HepG2 (cell line): ENCODE results near the gene TMEM74B. TPM values are rescaled to one million over a fixed set of nuclear protein-coding genes. Genes with fewer than 3 reads are reported as not detected.

Experiments used
- AKAP8 ChIP-seq: sonication (generic); formaldehyde crosslinking; IDR thresholded peaks from 2 replicates; pipeline ENCODE4 v1.5.1; 2020; ENCODE audit warnings: mild to moderate bottlenecking, missing genetic modification reagents
- ATF7-NPFF ChIP-seq: sonication (generic); formaldehyde crosslinking; IDR thresholded peaks from 2 replicates; pipeline ENCODE4 v1.8.1; 2023; ENCODE audit warnings: mild to moderate bottlenecking, low read depth, missing genetic modification reagents, moderate library complexity
- CBX2 ChIP-seq, 2 experiments: fragments of 200-600 bp in 1 of 2; sonication (generic); formaldehyde crosslinking in 1 of 2; IDR thresholded peaks; 2 replicates each; pipeline versions ENCODE4 v1.7.0 to v1.8.1; 2018 to 2022; ENCODE audit warnings: low read depth in 2 of 2, low read length in 1 of 2, mild to moderate bottlenecking in 1 of 2, missing genetic modification reagents in 1 of 2
- CREB1 ChIP-seq, 2 experiments: fragments of 450-650 bp in 1 of 2; IDR thresholded peaks; 2 replicates each; pipeline ENCODE4 v1.6.1; 2016 to 2017; ENCODE audit warnings: control low read depth in 1 of 2, mild to moderate bottlenecking in 1 of 2, missing compliant biosample characterization in 1 of 2, missing genetic modification characterization in 1 of 2
- MEF2D ChIP-seq: sonication (generic); formaldehyde crosslinking; IDR thresholded peaks from 2 replicates; pipeline ENCODE4 v1.5.1; 2020; ENCODE audit warnings: mild to moderate bottlenecking, missing genetic modification reagents
- NAIF1 ChIP-seq: sonication (generic); formaldehyde crosslinking; IDR thresholded peaks from 2 replicates; pipeline ENCODE4 v1.5.0; 2020; ENCODE audit warnings: mild to moderate bottlenecking, missing genetic modification reagents, borderline replicate concordance
- NCOA2 ChIP-seq: sonication (generic); formaldehyde crosslinking; IDR thresholded peaks from 2 replicates; pipeline ENCODE4 v1.8.0; 2022; ENCODE audit warnings: inconsistent platforms
- SMAD9 ChIP-seq: sonication (generic); formaldehyde crosslinking; IDR thresholded peaks from 2 replicates; pipeline ENCODE4 v1.5.1; 2020; ENCODE audit warnings: mild to moderate bottlenecking, missing genetic modification reagents
- THAP11 ChIP-seq: IDR thresholded peaks from 2 replicates; pipeline ENCODE4 v1.6.1; 2016; ENCODE audit warnings: missing biosample characterization, missing genetic modification reagents
- TOPORS ChIP-seq: sonication (generic); formaldehyde crosslinking; IDR thresholded peaks from 2 replicates; pipeline ENCODE4 v1.8.0; 2023; ENCODE audit warnings: mild to moderate bottlenecking, missing genetic modification reagents
- ZNF263 ChIP-seq: sonication (generic); formaldehyde crosslinking; IDR thresholded peaks from 2 replicates; pipeline ENCODE4 v1.4.0; 2020; ENCODE audit warnings: missing genetic modification reagents
- ZNF274 ChIP-seq: sonication (generic); formaldehyde crosslinking; IDR thresholded peaks from 2 replicates; pipeline ENCODE4 v1.5.1; 2020; ENCODE audit warnings: mild to moderate bottlenecking, missing genetic modification reagents
- ZNF468 ChIP-seq: sonication (generic); formaldehyde crosslinking; IDR thresholded peaks from 2 replicates; pipeline ENCODE4 v1.8.0; 2022; ENCODE audit warnings: mild to moderate bottlenecking, moderate library complexity, missing genetic modification reagents
- ZNF496 ChIP-seq: sonication (generic); formaldehyde crosslinking; IDR thresholded peaks from 2 replicates; pipeline ENCODE4 v1.8.1; 2023; ENCODE audit warnings: mild to moderate bottlenecking, moderate library complexity, missing genetic modification reagents; ENCODE audit not compliant: insufficient replicate concordance
- ZNF616 ChIP-seq: sonication (generic); formaldehyde crosslinking; IDR thresholded peaks from 2 replicates; pipeline ENCODE4 v1.5.0; 2020; ENCODE audit warnings: low read depth, mild to moderate bottlenecking, missing genetic modification reagents
- ZNF644 ChIP-seq: IDR thresholded peaks from 2 replicates; pipeline ENCODE4 v1.6.1; 2016; ENCODE audit warnings: low read depth
- ZNF652 ChIP-seq: IDR thresholded peaks from 2 replicates; pipeline ENCODE4 v1.6.1; 2016; ENCODE audit warnings: low read depth, borderline replicate concordance
- ZNF782 ChIP-seq: sonication (generic); formaldehyde crosslinking; IDR thresholded peaks from 2 replicates; pipeline ENCODE4 v1.4.0; 2020; ENCODE audit warnings: missing genetic modification reagents, mild to moderate bottlenecking, borderline replicate concordance
- ZNF788 ChIP-seq: sonication (generic); formaldehyde crosslinking; IDR thresholded peaks from 2 replicates; pipeline ENCODE4 v1.5.0; 2020; ENCODE audit warnings: mild to moderate bottlenecking, missing genetic modification reagents, borderline replicate concordance
- ZSCAN12 ChIP-seq: sonication (generic); formaldehyde crosslinking; IDR thresholded peaks from 2 replicates; pipeline ENCODE4 v1.9.0; 2021; ENCODE audit warnings: mild to moderate bottlenecking, missing genetic modification reagents
- polyA plus RNA-seq, 8 experiments: library from polyadenylated mRNA; depleted of rRNA in 3 of 8; stranded (reverse) in 7 of 8; unstranded in 1 of 8; fragments of >200 nt; fragmentation: Illumina TruSeq in 4 of 8; extraction: Trizol in 4 of 8; gene quantifications; 2 replicates each; pipeline versions ENCODE4 v1.2.1 to v1.2.3, GENCODE V29; 2011 to 2016; ENCODE audit warnings: low read depth in 4 of 8, missing spikeins in 1 of 8, mixed read lengths in 1 of 8; ENCODE audit not compliant: insufficient read depth in 1 of 8
- total RNA-seq, 5 experiments: library from RNA; depleted of rRNA; stranded (reverse); fragments of >200 nt; fragmentation: Illumina TruSeq; extraction: Trizol; gene quantifications; 2 replicates each; pipeline ENCODE4 v1.2.3, GENCODE V29; 2016; ENCODE audit warnings: low read depth in 1 of 5
- TF ChIP-seq, protein P1 (sequence below): sonication (generic); formaldehyde crosslinking; IDR thresholded peaks from 2 replicates; pipeline ENCODE4 v1.8.1; 2023; ENCODE audit warnings: mild to moderate bottlenecking, inconsistent platforms, moderate library complexity, missing genetic modification reagents, borderline replicate concordance
- TF ChIP-seq, protein P2 (sequence below): sonication (generic); formaldehyde crosslinking; IDR thresholded peaks from 2 replicates; pipeline ENCODE4 v1.4.0; 2020; ENCODE audit warnings: missing genetic modification reagents
- TF ChIP-seq, protein P3 (sequence below): IDR thresholded peaks from 2 replicates; pipeline ENCODE4 v1.6.1; 2016; ENCODE audit warnings: missing genetic modification reagents, missing compliant biosample characterization
- TF ChIP-seq, protein P4 (sequence below): sonication (generic); formaldehyde crosslinking; IDR thresholded peaks from 2 replicates; pipeline ENCODE4 v1.5.0; 2020; ENCODE audit warnings: mild to moderate bottlenecking, missing genetic modification reagents, borderline replicate concordance

Gene TMEM74B
- total and polyA plus RNA-seq, 2 of the 13 experiments (the other 11 are each of a cell fraction or from before 2014, with no cell fraction given): 4.7 to 18.4 TPM

DNA sequence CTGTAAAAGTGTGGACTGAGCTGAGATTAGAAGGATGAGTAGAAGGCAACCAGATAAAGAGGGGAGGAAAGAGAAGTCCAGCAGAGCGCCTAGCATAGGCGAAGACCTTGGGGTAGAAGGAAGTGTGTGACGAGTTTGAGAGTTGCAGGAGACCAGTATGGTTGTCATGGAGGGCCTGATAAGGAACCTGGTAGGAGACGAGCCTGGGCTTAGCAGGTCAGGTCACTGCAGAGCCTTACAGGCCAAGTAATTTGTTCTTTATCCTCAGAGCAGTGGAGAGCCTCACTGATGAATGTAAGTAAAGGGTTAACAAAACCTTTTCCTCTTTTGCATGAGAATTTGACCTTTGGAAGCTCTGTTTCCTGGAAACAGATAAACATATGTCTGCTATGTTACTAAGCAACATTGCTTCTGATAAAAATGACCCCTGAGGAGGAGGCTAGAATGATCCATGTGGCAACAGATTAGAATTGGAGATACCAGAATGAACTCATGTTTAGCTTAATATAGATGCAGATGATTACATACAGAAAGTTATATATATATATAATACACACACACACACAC, 2.9 kb upstream of the TMEM74B start (continued):
- TF ChIP-seq, protein P1, sequence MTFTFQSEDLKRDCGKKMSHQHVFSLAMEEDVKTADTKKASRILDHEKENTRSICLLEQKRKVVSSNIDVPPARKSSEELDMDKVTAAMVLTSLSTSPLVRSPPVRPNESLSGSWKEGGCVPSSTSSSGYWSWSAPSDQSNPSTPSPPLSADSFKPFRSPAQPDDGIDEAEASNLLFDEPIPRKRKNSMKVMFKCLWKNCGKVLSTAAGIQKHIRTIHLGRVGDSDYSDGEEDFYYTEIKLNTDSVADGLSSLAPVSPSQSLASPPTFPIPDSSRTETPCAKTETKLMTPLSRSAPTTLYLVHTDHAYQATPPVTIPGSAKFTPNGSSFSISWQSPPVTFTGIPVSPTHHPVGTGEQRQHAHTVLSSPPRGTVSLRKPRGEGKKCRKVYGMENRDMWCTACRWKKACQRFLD (CRISPR knock-in tag): no peak
- peak; percentile 87 for TF ChIP-seq NCOA2 (CRISPR knock-in tag)
- TF ChIP-seq ZNF788 (CRISPR knock-in tag): peak; percentile 51; the same call in 1 of the 2 replicates
- no peak for TF ChIP-seq TOPORS (CRISPR knock-in tag)
- no peak for TF ChIP-seq ZNF616 (CRISPR knock-in tag)
- no peak for TF ChIP-seq ATF7-NPFF (CRISPR knock-in tag)
- TF ChIP-seq ZNF782 (CRISPR knock-in tag): no peak
- TF ChIP-seq, protein P2, sequence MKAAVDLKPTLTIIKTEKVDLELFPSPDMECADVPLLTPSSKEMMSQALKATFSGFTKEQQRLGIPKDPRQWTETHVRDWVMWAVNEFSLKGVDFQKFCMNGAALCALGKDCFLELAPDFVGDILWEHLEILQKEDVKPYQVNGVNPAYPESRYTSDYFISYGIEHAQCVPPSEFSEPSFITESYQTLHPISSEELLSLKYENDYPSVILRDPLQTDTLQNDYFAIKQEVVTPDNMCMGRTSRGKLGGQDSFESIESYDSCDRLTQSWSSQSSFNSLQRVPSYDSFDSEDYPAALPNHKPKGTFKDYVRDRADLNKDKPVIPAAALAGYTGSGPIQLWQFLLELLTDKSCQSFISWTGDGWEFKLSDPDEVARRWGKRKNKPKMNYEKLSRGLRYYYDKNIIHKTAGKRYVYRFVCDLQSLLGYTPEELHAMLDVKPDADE (CRISPR knock-in tag): no peak
- peak; percentile 28; the same call in 1 of the 2 replicates for TF ChIP-seq MEF2D (CRISPR knock-in tag)
- 0 out of 2 replicates have a peak, but pooled peaks have one; percentile 44 for TF ChIP-seq THAP11 (CRISPR knock-in tag)
- TF ChIP-seq, protein P3, sequence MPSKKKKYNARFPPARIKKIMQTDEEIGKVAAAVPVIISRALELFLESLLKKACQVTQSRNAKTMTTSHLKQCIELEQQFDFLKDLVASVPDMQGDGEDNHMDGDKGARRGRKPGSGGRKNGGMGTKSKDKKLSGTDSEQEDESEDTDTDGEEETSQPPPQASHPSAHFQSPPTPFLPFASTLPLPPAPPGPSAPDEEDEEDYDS (CRISPR knock-in tag): no peak; the same call in 1 of the 2 replicates
- TF ChIP-seq SMAD9 (CRISPR knock-in tag): no peak
- no peak for TF ChIP-seq ZSCAN12 (CRISPR knock-in tag)
- TF ChIP-seq AKAP8 (CRISPR knock-in tag): no peak
- TF ChIP-seq CBX2 (IDR thresholded peaks at IDR 0.05; ENCODE audit: low read depth, low read length): no peak
- TF ChIP-seq CBX2 (CRISPR knock-in tag; IDR thresholded peaks at IDR 0.05; ENCODE audit: low read depth): no peak
- no peak for TF ChIP-seq NAIF1 (CRISPR knock-in tag)
- no peak for TF ChIP-seq ZNF496 (CRISPR knock-in tag)
- no peak for TF ChIP-seq ZNF468 (CRISPR knock-in tag)
- no peak for TF ChIP-seq ZNF263 (CRISPR knock-in tag)
- peak; percentile 100 for TF ChIP-seq ZNF652 (CRISPR knock-in tag)
- TF ChIP-seq, protein P4, sequence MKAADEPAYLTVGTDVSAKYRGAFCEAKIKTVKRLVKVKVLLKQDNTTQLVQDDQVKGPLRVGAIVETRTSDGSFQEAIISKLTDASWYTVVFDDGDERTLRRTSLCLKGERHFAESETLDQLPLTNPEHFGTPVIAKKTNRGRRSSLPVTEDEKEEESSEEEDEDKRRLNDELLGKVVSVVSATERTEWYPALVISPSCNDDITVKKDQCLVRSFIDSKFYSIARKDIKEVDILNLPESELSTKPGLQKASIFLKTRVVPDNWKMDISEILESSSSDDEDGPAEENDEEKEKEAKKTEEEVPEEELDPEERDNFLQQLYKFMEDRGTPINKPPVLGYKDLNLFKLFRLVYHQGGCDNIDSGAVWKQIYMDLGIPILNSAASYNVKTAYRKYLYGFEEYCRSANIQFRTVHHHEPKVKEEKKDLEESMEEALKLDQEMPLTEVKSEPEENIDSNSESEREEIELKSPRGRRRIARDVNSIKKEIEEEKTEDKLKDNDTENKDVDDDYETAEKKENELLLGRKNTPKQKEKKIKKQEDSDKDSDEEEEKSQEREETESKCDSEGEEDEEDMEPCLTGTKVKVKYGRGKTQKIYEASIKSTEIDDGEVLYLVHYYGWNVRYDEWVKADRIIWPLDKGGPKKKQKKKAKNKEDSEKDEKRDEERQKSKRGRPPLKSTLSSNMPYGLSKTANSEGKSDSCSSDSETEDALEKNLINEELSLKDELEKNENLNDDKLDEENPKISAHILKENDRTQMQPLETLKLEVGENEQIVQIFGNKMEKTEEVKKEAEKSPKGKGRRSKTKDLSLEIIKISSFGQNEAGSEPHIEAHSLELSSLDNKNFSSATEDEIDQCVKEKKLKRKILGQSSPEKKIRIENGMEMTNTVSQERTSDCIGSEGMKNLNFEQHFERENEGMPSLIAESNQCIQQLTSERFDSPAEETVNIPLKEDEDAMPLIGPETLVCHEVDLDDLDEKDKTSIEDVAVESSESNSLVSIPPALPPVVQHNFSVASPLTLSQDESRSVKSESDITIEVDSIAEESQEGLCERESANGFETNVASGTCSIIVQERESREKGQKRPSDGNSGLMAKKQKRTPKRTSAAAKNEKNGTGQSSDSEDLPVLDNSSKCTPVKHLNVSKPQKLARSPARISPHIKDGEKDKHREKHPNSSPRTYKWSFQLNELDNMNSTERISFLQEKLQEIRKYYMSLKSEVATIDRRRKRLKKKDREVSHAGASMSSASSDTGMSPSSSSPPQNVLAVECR (CRISPR knock-in tag): peak; percentile 27; the same call in 1 of the 2 replicates
- no peak; the same call in 1 of the 2 replicates for TF ChIP-seq ZNF644 (CRISPR knock-in tag)
- no peak for TF ChIP-seq CREB1 (IDR thresholded peaks at IDR 0.05)
- TF ChIP-seq CREB1 (CRISPR knock-in tag; IDR thresholded peaks at IDR 0.05): no peak
- TF ChIP-seq ZNF274 (CRISPR knock-in tag): no peak
